ENCODE results near the gene IGF1R.
"Not testable (repeated sequence)": the region's sequence is repeated elsewhere in the genome, so short reads cannot be mapped to it uniquely, and the experiment has no call there.

Gene IGF1R

GRCh38 chr15:98647774-98648653 is at the start of gene IGF1R:
Gene IGF1R, plus strand, starts transcription at chr15:98648539. Its CDS starts 1,043 bp downstream, at chr15:98649582.
- DNase-seq, result peak; percentile 50

GRCh38 chr15:98599909-98600691 is 48.2 kb upstream of the IGF1R start:
- DNase-seq, result no peak

- no peak for DNase-seq
Measured at GRCh38 chr15:98604983-98605382, 43.4 kb upstream of the IGF1R start.

DNA sequence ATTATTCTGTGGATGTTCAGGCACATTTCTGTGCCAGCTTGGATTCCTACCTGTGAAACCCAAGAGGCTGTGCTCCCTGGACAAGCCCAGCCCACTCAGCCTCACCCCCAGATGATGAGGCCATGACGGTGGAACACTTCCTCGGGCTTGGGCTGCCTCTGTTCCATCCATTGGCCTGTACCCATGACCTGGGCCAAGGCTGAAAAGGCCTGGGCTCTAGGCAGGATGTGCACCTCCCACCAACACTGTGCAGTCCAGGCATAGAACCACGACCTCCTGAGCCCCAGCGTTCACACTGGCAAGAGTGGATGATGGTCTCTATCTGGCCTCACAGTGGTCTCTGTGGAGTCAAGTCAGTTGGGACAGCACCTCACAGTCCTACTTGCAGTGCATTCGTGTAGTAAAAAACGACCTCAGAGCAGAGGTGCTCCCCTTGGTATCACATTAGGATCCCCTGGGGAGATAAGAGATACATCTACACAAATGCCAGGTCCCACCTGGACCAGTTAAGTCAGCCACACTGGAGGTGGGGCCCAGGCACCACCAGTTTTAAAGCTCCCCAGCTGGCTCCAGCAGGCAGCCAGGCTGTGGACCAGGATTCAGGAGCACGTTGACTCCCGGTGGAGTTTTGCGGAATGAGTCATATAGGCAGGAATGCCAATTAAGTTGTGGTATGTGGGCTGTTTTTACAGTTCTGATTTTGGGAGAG is 39.0 kb upstream of the IGF1R start:
- no peak for DNase-seq

DNA sequence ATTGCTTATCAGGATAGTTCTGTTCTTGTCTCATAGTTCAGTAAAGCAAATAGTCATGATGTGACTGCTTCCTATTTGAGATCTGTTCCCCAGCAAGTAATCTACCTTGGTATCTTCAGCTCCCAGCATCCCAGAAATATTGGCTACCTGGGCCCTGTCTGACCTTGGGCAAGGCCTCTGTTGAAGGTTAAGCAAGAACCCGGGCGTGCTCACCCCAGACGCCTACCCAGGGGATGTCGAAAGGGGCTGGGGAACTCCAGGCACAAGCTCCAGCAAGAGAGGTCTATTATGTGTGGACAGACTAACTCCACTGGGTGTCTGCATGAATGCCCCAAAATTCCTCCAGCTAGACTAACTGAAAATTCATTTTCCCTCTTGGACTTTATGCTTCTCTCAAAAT is 37.3 kb upstream of the IGF1R start:
- DNase-seq, result no peak

DNA sequence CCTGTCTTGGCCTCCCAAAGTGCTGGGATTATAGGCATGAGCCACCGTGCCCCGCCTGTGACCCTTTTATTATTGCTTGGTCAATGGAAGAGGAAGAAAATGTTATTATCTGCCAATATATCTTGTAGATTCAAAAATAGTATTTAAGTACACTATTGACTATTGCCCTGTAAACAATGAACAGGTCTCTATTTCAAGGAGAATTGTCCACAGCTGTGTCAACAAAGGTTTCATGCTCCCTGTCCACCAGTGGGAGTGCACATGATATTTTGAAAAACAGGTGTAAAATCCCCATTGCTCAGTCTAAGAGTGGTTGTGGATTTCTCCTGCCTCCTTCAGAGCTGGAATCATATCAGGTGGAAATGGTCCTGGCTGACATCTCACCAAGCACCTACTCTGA is 36.5 kb upstream of the IGF1R start:
- DNase-seq, result no peak

- no peak for DNase-seq
Measured at GRCh38 chr15:98612490-98613110, 35.7 kb upstream of the IGF1R start.

DNA sequence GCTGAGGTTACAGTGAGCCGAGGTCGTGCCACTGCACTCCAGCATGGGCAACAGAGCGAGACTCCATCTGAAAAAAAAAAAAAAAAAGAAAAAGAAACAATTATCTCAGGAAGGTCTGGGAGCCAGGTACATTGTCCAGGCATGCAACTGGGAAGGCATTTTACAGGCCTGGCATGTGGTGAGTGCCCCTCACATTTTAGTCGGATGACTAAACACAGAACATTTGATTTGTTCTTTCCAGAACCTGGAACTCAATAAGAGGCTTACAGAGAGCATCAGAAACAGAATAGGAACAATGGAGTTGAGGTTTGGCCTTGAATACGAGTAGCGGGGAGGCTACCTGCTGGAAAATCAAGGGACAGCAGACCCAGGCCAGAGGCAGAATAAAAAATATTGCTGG is 33.7 kb upstream of the IGF1R start:
- DNase-seq, result no peak

DNA sequence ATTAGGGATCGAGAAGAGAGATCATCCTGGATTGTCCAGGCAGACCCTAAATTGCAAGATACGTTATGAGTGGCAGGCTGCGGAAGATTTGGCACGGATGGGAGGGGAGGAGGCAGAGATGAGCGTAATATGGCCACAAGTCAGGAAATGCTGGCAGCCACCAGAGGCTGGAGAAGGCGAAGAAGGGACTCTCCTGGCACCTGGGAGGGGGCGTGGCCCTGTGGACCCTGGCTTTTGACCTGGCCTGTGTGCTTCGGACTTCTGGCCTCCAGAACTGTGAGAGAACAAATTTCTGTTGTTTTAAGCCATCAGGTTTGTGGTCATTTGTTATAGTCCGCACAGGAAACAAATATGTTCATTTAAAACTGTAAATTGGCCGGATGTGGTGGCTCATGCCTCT is 31.9 kb upstream of the IGF1R start:
- no peak for DNase-seq

DNA sequence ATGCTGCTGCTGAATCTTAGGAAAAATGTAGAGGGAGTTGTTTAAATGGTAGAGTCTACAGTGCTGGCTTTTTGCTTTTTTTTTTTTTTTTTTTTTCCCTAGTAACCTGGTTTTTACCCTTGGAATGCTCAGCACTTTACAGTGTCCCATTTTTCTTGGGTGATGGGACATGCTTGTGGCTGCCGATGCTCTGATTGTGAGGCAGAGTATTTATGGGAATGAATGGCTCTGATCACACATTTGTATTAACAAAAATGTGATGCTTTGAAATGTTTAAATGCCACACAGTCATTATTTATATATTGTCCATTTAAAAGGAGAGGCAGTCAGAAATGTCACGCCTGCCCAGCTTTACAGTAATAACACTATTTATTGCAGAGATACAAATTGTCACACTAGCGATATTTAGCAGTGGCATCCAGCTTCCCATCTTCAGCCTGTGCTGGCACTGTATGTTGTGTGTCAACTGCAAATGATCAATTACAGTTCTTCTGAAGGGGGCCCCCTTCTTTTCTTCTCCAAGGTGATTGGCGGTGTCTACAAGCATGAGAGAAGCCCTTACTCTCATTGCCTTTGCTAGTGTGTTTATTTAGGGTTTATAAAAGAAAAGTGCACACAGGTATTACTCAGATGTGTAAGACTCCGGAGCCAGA is 30.9 kb upstream of the IGF1R start:
- no peak for DNase-seq

DNA sequence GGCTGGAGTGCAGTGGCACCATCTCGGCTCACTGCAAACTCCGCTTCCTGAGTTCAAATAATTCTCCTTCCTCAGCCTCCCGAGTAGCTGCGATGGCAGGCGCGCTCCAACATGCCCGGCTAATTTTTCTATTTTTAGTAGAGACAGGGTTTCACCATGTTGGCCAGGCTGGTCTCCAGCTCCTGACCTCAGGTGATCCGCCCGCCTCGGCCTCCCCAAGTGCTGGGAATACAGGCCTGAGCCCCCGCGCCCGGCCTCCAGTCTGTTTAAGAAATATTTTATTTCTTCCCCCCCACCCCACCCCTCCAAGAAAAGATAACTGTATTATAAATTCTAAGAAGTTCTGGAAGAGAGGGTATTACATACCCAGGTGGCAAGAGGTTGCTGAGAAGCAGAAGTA is 29.8 kb upstream of the IGF1R start:
- DNase-seq, result not testable (repeated sequence)

DNA sequence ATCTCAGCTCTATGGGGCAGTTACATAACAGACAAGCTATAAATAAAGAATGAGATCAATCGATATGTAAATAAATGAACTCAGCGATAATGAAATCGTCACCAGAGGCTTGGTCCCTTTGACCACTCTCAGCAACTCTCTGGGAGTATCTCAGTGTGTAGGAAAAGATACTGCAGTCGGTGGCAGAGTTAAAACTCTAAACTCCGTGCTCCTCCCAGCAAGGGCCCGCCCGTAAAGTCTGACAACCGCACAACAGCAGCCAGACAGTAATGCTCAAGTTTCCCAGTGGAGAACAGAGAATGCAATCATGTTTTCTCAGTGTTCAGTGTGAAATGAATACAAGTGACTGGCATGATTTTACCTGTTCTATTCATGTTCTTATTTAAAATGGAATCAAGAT is 28.3 kb upstream of the IGF1R start:
- DNase-seq, result no peak

GRCh38 chr15:98621021-98621420 is 27.3 kb upstream of the IGF1R start:
- DNase-seq, result no peak

- no peak for DNase-seq
Measured at GRCh38 chr15:98625614-98626013, 22.7 kb upstream of the IGF1R start.

DNA sequence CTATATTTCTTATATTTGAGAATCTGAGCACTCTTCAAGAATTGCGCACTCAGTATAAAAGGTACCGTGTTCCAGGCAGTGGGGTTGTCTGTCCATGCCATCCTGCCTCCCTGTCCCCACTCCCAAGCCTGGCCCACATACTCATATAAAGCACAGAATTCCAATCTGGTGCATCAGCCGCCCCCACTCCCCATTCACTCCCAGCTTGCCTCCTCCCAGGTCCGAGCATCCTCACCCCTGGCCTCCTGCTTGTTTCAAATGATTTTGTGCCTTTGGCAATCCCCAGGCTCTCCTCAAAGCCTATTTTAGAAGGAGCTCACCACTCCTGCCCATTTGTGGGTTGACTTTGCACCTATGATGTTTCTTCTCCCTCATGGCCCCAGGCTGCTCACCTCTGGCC is 22.2 kb upstream of the IGF1R start:
- no peak for DNase-seq

GRCh38 chr15:98628216-98628615 is 20.1 kb upstream of the IGF1R start:
- DNase-seq, result no peak

DNA sequence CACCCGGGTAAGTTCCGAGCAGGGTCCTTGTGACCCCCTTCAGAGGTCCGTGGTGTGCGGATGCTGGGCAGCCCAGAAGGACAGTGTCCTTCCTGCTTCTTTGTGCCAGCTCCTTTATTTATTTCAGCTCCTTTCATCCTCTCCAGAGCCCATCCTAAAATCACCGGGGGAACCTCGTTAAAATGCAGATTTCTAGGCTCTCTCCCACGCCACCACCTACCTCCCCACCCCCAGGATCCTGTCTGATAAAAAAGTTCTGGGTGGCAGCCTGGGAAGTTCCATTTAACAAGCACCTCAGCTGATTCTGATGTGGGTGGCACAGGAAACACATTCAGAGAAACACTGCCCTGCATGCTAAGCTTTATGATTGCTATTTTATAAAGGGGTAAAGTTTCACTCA is 12.5 kb upstream of the IGF1R start:
- DNase-seq, result no peak

- no peak for DNase-seq
Measured at GRCh38 chr15:98643115-98643514, 5.2 kb upstream of the IGF1R start.

GRCh38 chr15:98646546-98647025 is 1.8 kb upstream of the IGF1R start:
- no peak for DNase-seq

DNA sequence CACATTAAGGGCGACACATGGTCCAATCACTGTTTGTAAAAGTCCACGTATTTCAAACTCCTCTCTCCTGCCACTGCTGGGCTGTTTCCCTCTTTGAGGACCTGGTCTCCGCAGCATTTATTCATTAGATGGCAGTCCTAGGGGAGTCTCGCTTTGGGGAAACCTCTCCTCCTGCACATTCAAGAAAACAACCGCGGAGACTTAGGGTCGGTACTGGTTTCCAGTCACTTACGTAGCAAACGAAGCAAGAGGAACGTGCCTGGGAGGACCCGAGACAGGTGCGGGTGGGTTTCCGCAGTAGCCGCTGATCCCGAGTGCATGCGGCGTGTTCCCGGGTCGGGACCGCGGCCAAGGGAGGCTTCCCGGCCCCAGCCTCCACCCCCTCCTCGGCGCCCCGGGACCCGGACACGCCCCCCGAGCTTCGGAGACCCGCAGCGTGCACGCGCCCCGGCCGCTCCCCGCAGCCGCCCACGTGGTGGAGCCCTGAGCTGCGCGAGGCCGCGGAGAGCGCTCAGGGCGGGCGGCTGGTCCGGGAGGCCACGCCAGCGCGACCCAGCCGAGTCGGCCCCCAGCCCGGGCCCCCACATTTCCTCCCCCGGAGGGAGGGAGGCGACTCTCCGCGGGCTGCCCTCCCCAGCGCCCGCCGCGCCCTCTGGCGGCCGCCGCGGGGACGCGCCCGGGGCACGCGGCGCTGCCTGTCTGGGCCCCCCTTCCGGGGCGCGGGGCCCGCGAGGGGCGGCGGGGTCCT is 1.1 kb upstream of the IGF1R start:
- no peak for DNase-seq

DNA sequence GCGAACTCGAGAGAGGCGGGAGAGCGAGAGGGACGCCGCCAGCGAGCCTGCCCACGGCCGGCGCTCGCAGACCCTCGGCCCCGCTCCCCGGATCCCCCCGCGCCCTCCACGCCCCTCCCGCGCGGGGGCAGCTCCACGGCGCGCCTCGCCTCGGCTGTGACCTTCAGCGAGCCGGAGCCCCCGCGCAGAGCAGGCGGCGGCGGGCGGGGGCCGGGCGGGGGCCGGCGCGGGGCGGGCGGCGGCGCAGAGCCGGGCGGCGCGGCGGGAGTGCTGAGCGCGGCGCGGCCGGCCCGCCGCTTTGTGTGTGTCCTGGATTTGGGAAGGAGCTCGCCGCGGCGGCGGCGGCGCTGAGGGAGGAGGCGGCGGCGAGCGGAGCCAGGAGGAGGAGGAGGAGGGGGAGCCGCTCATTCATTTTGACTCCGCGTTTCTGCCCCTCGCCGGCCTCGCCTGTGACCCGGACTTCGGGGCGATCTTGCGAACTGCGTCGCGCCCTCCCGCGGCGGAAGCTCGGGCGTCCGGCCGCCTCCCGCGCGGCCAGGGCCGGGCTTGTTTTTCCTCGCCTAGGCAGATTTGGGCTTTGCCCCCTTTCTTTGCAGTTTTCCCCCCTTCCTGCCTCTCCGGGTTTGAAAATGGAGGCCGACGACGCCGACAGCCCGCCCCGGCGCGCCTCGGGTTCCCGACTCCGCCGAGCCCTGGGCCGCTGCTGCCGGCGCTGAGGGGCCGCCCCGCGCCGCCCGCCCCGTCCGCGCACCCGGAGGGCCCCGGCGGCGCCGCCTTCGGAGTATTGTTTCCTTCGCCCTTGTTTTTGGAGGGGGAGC is 524 bp downstream of the IGF1R start:
- DNase-seq, result no peak

Data from DMS153 (cell line).